Testis (tissue), 2 donors: ENCODE measurements around the gene CCL1.

Source experiments
- CTCF ChIP-seq, 3 experiments: fragments of 450-650 bp in 2 of 3; fragments of 200-600 bp in 1 of 3; sonication (generic) in 1 of 3; IDR thresholded peaks; one replicate each; pipeline ENCODE4 v1.5.1; 2016 to 2019; ENCODE audit warnings: antibody characterized with exemption in 3 of 3, mild to moderate bottlenecking in 2 of 3, moderate library complexity in 1 of 3
- POLR2A ChIP-seq: fragments of 450-650 bp; IDR thresholded peaks from one replicate; pipeline ENCODE4 v1.6.1; 2017; ENCODE audit warnings: antibody characterized with exemption, mild to moderate bottlenecking, moderate library complexity

- TF ChIP-seq CTCF (IDR thresholded peaks at IDR 0.05) (no peak), POLR2A (no peak)
Observed at GRCh38 chr17:34368196-34368945, 5.3 kb upstream of the CCL1 start.
